Measurements from ENCODE around the gene PARK7. TPM values are rescaled to one million over a fixed set of nuclear protein-coding genes. Genes with fewer than 3 reads are reported as not detected.

The PARK7 gene
- total RNA-seq, 2 experiments from 2014 or later = 138 to 306 TPM

DNA sequence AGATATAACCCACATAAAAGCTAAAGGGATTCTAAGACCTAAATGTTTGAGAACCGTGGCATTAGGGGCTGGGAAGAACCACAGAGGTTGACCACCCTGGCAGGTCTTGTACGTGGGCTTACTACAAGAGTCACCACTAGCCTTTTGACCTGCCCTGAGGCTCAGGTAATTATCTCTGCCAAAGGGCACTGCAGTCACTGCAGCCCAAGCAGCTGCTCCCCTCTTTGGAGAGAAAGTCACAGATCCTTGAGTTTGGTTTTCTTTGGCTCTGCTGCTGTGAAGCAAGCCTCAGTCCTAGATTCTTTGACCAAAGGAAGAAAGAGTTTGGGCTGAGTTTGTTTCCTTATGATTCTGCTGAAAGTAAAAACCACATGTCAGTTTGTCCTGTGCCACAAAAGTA is 11.6 kb downstream of the PARK7 start:
- no peak for DNase-seq (ENCODE audit: low spot score)
- Histone ChIP-seq H3K9me3 (ENCODE audit: low read length) (no peaks in the 10 kb centered on the region), H3K36me3 (ENCODE audit: insufficient read depth, low read length) (peaks cover 78% of the 10 kb centered on the region), H3K79me2 (ENCODE audit: insufficient read depth, low read depth, low read length) (peaks cover 8% of the 10 kb centered on the region; the same call in 1 of the 2 replicates), H2AFZ (ENCODE audit: low read length) (no peak overlapping the region), H3K4me1 (ENCODE audit: insufficient read depth, low read length, poor library complexity, severe bottlenecking) (no peaks in the 10 kb centered on the region), H3K27ac (ENCODE audit: low read depth, low read length, poor library complexity, severe bottlenecking) (no peak overlapping the region), H4K20me1 (ENCODE audit: insufficient read depth, low read length) (no peaks in the 10 kb centered on the region), H3K4me3 (ENCODE audit: low read depth, low read length, poor library complexity, severe bottlenecking) (no peak overlapping the region), H3K9me2 (ENCODE audit: insufficient read depth, low read length) (no peaks in the 10 kb centered on the region), H3K4me2 (ENCODE audit: low read length) (no peak overlapping the region)
- no TSS peak for BruUV-seq (replicated peaks)
- POLR2A ChIA-PET = interaction anchor here (0.6 kb wide), 1 partner anchor 902 kb away, joined by 3 read pairs; no protein-coding TSS in a partner anchor
- intact Hi-C loops (cut with micrococcal nuclease; ENCODE audit: unreplicated experiment) = no loop called here
- TF ChIP-seq, protein P1, sequence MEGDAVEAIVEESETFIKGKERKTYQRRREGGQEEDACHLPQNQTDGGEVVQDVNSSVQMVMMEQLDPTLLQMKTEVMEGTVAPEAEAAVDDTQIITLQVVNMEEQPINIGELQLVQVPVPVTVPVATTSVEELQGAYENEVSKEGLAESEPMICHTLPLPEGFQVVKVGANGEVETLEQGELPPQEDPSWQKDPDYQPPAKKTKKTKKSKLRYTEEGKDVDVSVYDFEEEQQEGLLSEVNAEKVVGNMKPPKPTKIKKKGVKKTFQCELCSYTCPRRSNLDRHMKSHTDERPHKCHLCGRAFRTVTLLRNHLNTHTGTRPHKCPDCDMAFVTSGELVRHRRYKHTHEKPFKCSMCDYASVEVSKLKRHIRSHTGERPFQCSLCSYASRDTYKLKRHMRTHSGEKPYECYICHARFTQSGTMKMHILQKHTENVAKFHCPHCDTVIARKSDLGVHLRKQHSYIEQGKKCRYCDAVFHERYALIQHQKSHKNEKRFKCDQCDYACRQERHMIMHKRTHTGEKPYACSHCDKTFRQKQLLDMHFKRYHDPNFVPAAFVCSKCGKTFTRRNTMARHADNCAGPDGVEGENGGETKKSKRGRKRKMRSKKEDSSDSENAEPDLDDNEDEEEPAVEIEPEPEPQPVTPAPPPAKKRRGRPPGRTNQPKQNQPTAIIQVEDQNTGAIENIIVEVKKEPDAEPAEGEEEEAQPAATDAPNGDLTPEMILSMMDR (conservative IDR thresholded peaks at IDR 0.05; ENCODE audit: low read length) = no peak
- TF ChIP-seq EZH2phosphoT487 (IDR thresholded peaks at IDR 0.05; ENCODE audit: borderline replicate concordance, low read depth, low read length) = no peak
- CTCF ChIA-PET (ENCODE audit: unreplicated experiment) = no interaction called here

DNA sequence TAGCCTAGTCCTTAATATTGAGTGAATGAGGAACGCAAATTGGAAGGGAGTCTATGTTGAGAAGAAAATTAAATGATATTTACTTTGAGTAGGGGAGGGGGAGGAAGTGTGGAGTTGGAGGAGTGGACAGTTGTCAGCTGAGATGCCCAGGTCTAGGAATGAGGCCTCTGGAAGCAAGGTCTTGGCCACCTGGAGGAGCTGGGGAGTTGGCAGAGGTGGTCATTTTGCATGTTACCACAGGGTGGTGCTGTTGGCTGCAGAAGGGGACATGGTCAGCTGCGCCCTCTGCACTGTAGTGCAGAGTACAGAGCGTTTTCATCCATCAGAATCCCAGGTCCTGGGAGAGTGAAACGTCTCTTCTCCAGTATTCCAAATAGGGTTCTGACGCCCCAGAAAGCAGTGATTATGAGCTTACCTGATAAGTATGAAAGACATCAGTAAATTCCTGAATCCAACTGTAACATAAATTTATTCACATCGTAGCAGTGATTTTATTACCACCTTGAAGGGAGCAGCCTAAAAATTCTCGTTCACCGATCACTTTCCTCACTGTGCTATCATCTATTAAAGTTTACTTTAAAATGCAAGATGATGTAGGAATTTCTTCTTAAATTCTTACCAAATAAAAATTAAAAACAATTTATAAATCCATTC is 13.8 kb downstream of the PARK7 start:
- DNase-seq (ENCODE audit: low spot score) = peak; percentile 54
- H3K79me2 ChIP-seq (ENCODE audit: insufficient read depth, low read depth, low read length) = no peaks in the 10 kb centered on the region
- no peak overlapping the region for H2AFZ ChIP-seq (ENCODE audit: low read length)
- BruUV-seq (replicated peaks) = no TSS peak
- H3K9me2 ChIP-seq (ENCODE audit: insufficient read depth, low read length) = no peaks in the 10 kb centered on the region
- H3K4me3 ChIP-seq (ENCODE audit: low read depth, low read length, poor library complexity, severe bottlenecking) = no peak overlapping the region
- H3K36me3 ChIP-seq (ENCODE audit: insufficient read depth, low read length) = peaks cover 76% of the 10 kb centered on the region
- H3K27ac ChIP-seq (ENCODE audit: low read depth, low read length, poor library complexity, severe bottlenecking) = no peak overlapping the region
- intact Hi-C loops (cut with micrococcal nuclease; ENCODE audit: unreplicated experiment) = no loop called here
- POLR2A ChIA-PET = interaction anchor here (0.6 kb wide), 1 partner anchor 51 kb away, joined by 3 read pairs; no protein-coding TSS in a partner anchor
- H3K9me3 ChIP-seq (ENCODE audit: low read length) = no peaks in the 10 kb centered on the region
- CTCF ChIA-PET (ENCODE audit: unreplicated experiment) = no interaction called here
- no peaks in the 10 kb centered on the region for H4K20me1 ChIP-seq (ENCODE audit: insufficient read depth, low read length)
- H3K4me1 ChIP-seq (ENCODE audit: insufficient read depth, low read length, poor library complexity, severe bottlenecking) = no peaks in the 10 kb centered on the region
- no peak overlapping the region for H3K4me2 ChIP-seq (ENCODE audit: low read length)
- TF ChIP-seq, protein P1 (conservative IDR thresholded peaks at IDR 0.05; ENCODE audit: low read length) = peak; percentile 93
- TF ChIP-seq EZH2phosphoT487 (IDR thresholded peaks at IDR 0.05; ENCODE audit: borderline replicate concordance, low read depth, low read length) = no peak

DNA sequence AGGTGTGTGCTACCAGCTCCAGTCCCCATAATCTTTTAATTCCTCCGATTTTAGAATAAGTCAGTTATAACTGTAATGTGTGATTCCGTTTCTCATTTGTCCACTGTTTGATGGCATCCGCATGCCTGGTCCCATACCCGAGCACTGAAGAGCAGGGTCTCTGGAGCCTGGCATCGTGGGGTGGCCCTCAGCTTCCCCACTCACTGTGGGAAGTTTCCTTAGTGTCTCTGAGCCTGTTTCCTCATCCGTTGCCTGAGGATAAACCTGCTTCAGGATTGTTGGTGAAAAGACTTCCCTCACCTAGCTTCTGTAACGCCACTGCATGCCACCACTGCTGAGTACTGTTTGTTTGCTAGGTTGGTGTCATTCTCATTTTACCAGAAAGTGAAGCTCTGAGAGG is 19.5 kb downstream of the PARK7 start:
- DNase-seq (ENCODE audit: low spot score) = no peak
- H3K27ac ChIP-seq (ENCODE audit: low read depth, low read length, poor library complexity, severe bottlenecking) = no peak overlapping the region
- no peak for TF ChIP-seq EZH2phosphoT487 (IDR thresholded peaks at IDR 0.05; ENCODE audit: borderline replicate concordance, low read depth, low read length)
- TF ChIP-seq, protein P1 (conservative IDR thresholded peaks at IDR 0.05; ENCODE audit: low read length) = no peak
- H3K79me2 ChIP-seq (ENCODE audit: insufficient read depth, low read depth, low read length) = no peaks in the 10 kb centered on the region
- CTCF ChIA-PET (ENCODE audit: unreplicated experiment) = no interaction called here
- H3K9me2 ChIP-seq (ENCODE audit: insufficient read depth, low read length) = no peaks in the 10 kb centered on the region
- no peaks in the 10 kb centered on the region for H3K4me1 ChIP-seq (ENCODE audit: insufficient read depth, low read length, poor library complexity, severe bottlenecking)
- no peaks in the 10 kb centered on the region; the same call in 1 of the 2 replicates for H4K20me1 ChIP-seq (ENCODE audit: insufficient read depth, low read length)
- POLR2A ChIA-PET = no interaction called here
- H3K4me3 ChIP-seq (ENCODE audit: low read depth, low read length, poor library complexity, severe bottlenecking) = no peak overlapping the region
- peaks cover 89% of the 10 kb centered on the region for H3K36me3 ChIP-seq (ENCODE audit: insufficient read depth, low read length)
- BruUV-seq (replicated peaks) = no TSS peak
- no peak overlapping the region for H3K4me2 ChIP-seq (ENCODE audit: low read length)
- intact Hi-C loops (cut with micrococcal nuclease; ENCODE audit: unreplicated experiment) = no loop called here
- no peak overlapping the region for H2AFZ ChIP-seq (ENCODE audit: low read length)
- H3K9me3 ChIP-seq (ENCODE audit: low read length) = no peaks in the 10 kb centered on the region
